Activated CD8-positive, alpha-beta memory T cell treated with anti-CD3 and anti-CD28 coated beads for 48 hours (primary cell): ENCODE measurements around the gene NCBP2L.

ENCODE experiments used
- DNase-seq, 3 experiments: peaks; one replicate each; pipeline ENCODE4 v3.0.0-alpha.2; 2020; ENCODE audit warnings: low read depth in 2 of 3, low spot score in 2 of 3

Gene NCBP2L

GRCh38 chrX:107777536-107777832 lies at the start of gene NCBP2L:
Gene NCBP2L, plus strand, starts transcription at chrX:107777733. Its CDS starts 16,488 bp downstream, at chrX:107794221.
- no peak for DNase-seq

GRCh38 chrX:107728371-107729099 lies 49.0 kb upstream of the NCBP2L start:
- no peak for DNase-seq

GRCh38 chrX:107729558-107730297 lies 47.8 kb upstream of the NCBP2L start:
- DNase-seq: no peak

GRCh38 chrX:107730298-107730655 lies 47.3 kb upstream of the NCBP2L start:
- DNase-seq: no peak

- no peak for DNase-seq
Measured at GRCh38 chrX:107730991-107731766, 46.4 kb upstream of the NCBP2L start.

GRCh38 chrX:107731831-107732502 lies 45.6 kb upstream of the NCBP2L start:
- no peak for DNase-seq

- DNase-seq: no peak
Measured at GRCh38 chrX:107733686-107734085, 43.8 kb upstream of the NCBP2L start.

GRCh38 chrX:107734646-107735045 lies 42.9 kb upstream of the NCBP2L start:
- no peak for DNase-seq

GRCh38 chrX:107736781-107737531 lies 40.6 kb upstream of the NCBP2L start:
- DNase-seq: no peak

- DNase-seq: no peak
Measured at GRCh38 chrX:107738272-107738671, 39.3 kb upstream of the NCBP2L start.

- DNase-seq: no peak
Measured at GRCh38 chrX:107738768-107739167, 38.8 kb upstream of the NCBP2L start.

- no peak for DNase-seq
Measured at GRCh38 chrX:107739541-107739940, 38.0 kb upstream of the NCBP2L start.

GRCh38 chrX:107741404-107741790 lies 36.1 kb upstream of the NCBP2L start:
- DNase-seq: no peak

- DNase-seq: no peak
Measured at GRCh38 chrX:107742700-107743191, 34.8 kb upstream of the NCBP2L start.

- DNase-seq: no peak
Measured at GRCh38 chrX:107743995-107744394, 33.5 kb upstream of the NCBP2L start.

- DNase-seq: no peak
Measured at GRCh38 chrX:107744868-107745267, 32.7 kb upstream of the NCBP2L start.

- no peak for DNase-seq
Measured at GRCh38 chrX:107747596-107748161, 29.9 kb upstream of the NCBP2L start.

GRCh38 chrX:107748506-107748905 lies 29.0 kb upstream of the NCBP2L start:
- DNase-seq: no peak

- no peak for DNase-seq
Measured at GRCh38 chrX:107750263-107750662, 27.3 kb upstream of the NCBP2L start.

GRCh38 chrX:107750861-107751445 lies 26.6 kb upstream of the NCBP2L start:
- no peak for DNase-seq
